HCT116 (cell line): ENCODE results near the gene ELL2.

Source experiments
- CEBPB ChIP-seq: IDR thresholded peaks from 2 replicates; pipeline ENCODE4 v1.6.1; 2012; ENCODE audit warnings: low read depth
- CTCF ChIP-seq, 3 experiments: fragments of 200-600 bp in 1 of 3; sonication (generic) in 1 of 3; IDR thresholded peaks in 2 of 3; conservative IDR thresholded peaks in 1 of 3; 2 replicates each; pipeline ENCODE4 v1.5.1; 2012 to 2017; ENCODE audit warnings: low read depth in 2 of 3, low read length in 2 of 3, antibody characterized with exemption in 1 of 3, borderline replicate concordance in 1 of 3, control low read depth in 1 of 3, mild to moderate bottlenecking in 1 of 3, mixed read lengths in 1 of 3, mixed run types in 1 of 3, moderate library complexity in 1 of 3; ENCODE audit not compliant: insufficient read depth in 1 of 3
- EZH2phosphoT487 ChIP-seq: fragments of 200-600 bp; IDR thresholded peaks from 2 replicates; pipeline ENCODE4 v1.6.1; 2018; ENCODE audit warnings: antibody characterized with exemption, borderline replicate concordance
- POLR2A ChIP-seq: IDR thresholded peaks from 2 replicates; pipeline ENCODE4 v1.7.0; 2011; ENCODE audit warnings: borderline replicate concordance; ENCODE audit not compliant: insufficient read depth, insufficient read length; ENCODE audit errors: extremely low read depth
- RAD21 ChIP-seq: IDR thresholded peaks from 2 replicates; pipeline ENCODE4 v1.6.1; 2012; ENCODE audit warnings: low read depth, mild to moderate bottlenecking
- SP1 ChIP-seq: IDR thresholded peaks from 2 replicates; pipeline ENCODE4 v1.6.1; 2012; ENCODE audit warnings: low read depth

DNA sequence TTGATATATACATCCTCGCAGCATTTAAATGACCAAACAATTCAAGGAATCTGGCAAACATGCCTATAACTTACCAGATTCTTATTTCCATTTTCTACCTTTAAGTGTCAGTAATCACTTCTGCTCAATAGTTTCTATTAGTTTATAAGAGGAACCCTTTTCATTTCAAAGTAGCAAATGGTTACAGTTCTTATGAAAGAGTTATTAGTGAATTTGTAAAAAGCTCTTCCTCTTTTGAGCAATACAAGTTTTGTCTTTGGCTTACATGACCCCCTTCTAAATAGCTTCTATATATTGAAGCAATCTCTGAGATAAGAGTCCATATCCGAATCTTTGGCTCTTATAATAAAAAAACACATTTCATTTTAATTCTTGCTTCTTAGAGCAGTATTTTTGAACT is 42.0 kb downstream of the ELL2 start:
- TF ChIP-seq POLR2A (no peak), CEBPB (no peak), SP1 (no peak), CTCF (IDR thresholded peaks at IDR 0.05 in 2 of 3, conservative IDR thresholded peaks at IDR 0.05 in 1 of 3; ENCODE audit: borderline replicate concordance in 1 of 3, insufficient read depth in 1 of 3, low read depth in 2 of 3, low read length in 2 of 3) (no peak), EZH2phosphoT487 (no peak), RAD21 (no peak)
